Mammary epithelial cell (primary cell): ENCODE measurements around the gene MFAP2.

ENCODE experiments used
- EZH2 ChIP-seq: IDR thresholded peaks from 2 replicates; pipeline ENCODE4 v1.6.1; 2012; ENCODE audit warnings: low read length, inconsistent platforms, borderline replicate concordance
- TF ChIP-seq, protein P1 (sequence below), 2 donors: IDR thresholded peaks in 1 of 2; conservative IDR thresholded peaks in 1 of 2; 2 replicates each; pipeline ENCODE4 v1.5.1; 2011 to 2012; ENCODE audit warnings: inconsistent platforms in 2 of 2, low read length in 2 of 2, mild to moderate bottlenecking in 2 of 2, control low read depth in 1 of 2, low read depth in 1 of 2; ENCODE audit not compliant: insufficient read depth in 1 of 2; ENCODE audit errors: extremely low read depth in 1 of 2

DNA sequence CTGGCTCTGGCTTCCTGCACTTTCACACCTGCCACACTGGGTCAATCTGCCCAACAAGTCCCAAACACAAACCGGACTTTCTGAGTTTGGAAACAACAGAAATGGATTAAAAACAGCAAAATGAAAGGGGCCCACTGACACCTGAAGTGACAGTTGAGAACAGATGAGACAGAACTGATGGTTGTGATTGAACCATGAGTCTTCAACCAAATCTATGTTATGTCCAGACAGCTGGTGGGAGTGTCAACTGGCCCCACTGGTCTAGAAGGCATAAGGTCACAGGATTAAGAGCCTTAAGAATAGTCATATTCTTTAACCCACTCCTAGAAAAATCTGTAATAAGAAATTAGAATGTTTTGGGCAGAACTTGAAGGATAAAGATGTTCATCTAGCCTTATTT, 44.3 kb upstream of the MFAP2 start:
- TF ChIP-seq, protein P1, sequence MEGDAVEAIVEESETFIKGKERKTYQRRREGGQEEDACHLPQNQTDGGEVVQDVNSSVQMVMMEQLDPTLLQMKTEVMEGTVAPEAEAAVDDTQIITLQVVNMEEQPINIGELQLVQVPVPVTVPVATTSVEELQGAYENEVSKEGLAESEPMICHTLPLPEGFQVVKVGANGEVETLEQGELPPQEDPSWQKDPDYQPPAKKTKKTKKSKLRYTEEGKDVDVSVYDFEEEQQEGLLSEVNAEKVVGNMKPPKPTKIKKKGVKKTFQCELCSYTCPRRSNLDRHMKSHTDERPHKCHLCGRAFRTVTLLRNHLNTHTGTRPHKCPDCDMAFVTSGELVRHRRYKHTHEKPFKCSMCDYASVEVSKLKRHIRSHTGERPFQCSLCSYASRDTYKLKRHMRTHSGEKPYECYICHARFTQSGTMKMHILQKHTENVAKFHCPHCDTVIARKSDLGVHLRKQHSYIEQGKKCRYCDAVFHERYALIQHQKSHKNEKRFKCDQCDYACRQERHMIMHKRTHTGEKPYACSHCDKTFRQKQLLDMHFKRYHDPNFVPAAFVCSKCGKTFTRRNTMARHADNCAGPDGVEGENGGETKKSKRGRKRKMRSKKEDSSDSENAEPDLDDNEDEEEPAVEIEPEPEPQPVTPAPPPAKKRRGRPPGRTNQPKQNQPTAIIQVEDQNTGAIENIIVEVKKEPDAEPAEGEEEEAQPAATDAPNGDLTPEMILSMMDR (conservative IDR thresholded peaks at IDR 0.05 in 1 of 2, IDR thresholded peaks at IDR 0.05 in 1 of 2; ENCODE audit: extremely low read depth in 1 of 2, insufficient read depth in 1 of 2, low read depth in 1 of 2, low read length in 2 of 2): no peak
- TF ChIP-seq EZH2: no peak
